Small intestine (tissue), 7 donors: ENCODE results near the gene NUCB1. TPM values are rescaled to one million over a fixed set of nuclear protein-coding genes. Genes with fewer than 3 reads are reported as not detected.

Experiments
- DNase-seq, 2 donors: peaks; one replicate each; pipeline versions ENCODE4 v3.0.0 to v3.0.0-alpha.2; 2013
- FAIRE-seq: peaks from 2 replicates; lab custom pipeline; 2012; peaks lifted over from hg19 to GRCh38; lab: Jason Lieb, UNC
- H3K27ac ChIP-seq, 3 donors: one replicate each; pipeline ENCODE4 v1.5.1; 2013; ENCODE audit warnings: low read length in 2 of 3, mild to moderate bottlenecking in 2 of 3, control low read depth in 1 of 3, inconsistent platforms in 1 of 3, low read depth in 1 of 3, moderate library complexity in 1 of 3
- H3K27me3 ChIP-seq, 3 donors: one replicate each; pipeline ENCODE4 v1.6.1; 2013; ENCODE audit warnings: low read length in 3 of 3, inconsistent platforms in 1 of 3; ENCODE audit not compliant: control insufficient read depth in 3 of 3, insufficient read depth in 3 of 3
- H3K36me3 ChIP-seq, 3 donors: one replicate each; pipeline ENCODE4 v1.6.1; 2013; ENCODE audit warnings: low read length in 3 of 3, inconsistent platforms in 1 of 3, low read depth in 1 of 3, mild to moderate bottlenecking in 1 of 3, moderate library complexity in 1 of 3; ENCODE audit not compliant: control insufficient read depth in 3 of 3, insufficient read depth in 2 of 3
- H3K4me1 ChIP-seq, 3 donors: one replicate each; pipeline ENCODE4 v1.6.1; 2013; ENCODE audit warnings: low read length in 2 of 3, inconsistent platforms in 1 of 3, low read depth in 1 of 3, mild to moderate bottlenecking in 1 of 3, moderate library complexity in 1 of 3; ENCODE audit not compliant: control insufficient read depth in 3 of 3, insufficient read depth in 2 of 3
- H3K4me3 ChIP-seq, 3 donors: one replicate each; pipeline ENCODE4 v1.5.1; 2013; ENCODE audit warnings: low read length in 3 of 3, control low read depth in 1 of 3, inconsistent platforms in 1 of 3, low read depth in 1 of 3, mild to moderate bottlenecking in 1 of 3, moderate library complexity in 1 of 3
- H3K9me3 ChIP-seq, 2 donors: one replicate each; pipeline ENCODE4 v1.6.1; 2013; ENCODE audit warnings: low read depth in 1 of 2, low read length in 1 of 2; ENCODE audit not compliant: control insufficient read depth in 2 of 2, insufficient read depth in 1 of 2
- WGBS, 3 donors: extraction: QIAGEN DNeasy Blood & Tissue Kit; methylation state at CpG; one replicate each; pipeline ENCODE4 v1.1.7; 2013; 5-methylcytosine and 5-hydroxymethylcytosine counted together
- polyA plus RNA-seq, 4 donors: library from polyadenylated mRNA; stranded (reverse) in 3 of 4; unstranded in 1 of 4; fragments of 200-250 nt in 3 of 4; fragments of 120-200 nt in 1 of 4; gene quantifications; one replicate each; pipeline versions ENCODE4 v1.2.1 to v1.2.3, GENCODE V29; 2013
- donor health status: healthy with polysubstance abuse.
- donor health status: control.
- donor health status: control.
- donor health status: Bipolar disorder and iron deficiency.
- donor health status: healthy.

NUCB1 gene
- polyA plus RNA-seq, 4 donors, result 102 to 359 (median 228) TPM

DNA sequence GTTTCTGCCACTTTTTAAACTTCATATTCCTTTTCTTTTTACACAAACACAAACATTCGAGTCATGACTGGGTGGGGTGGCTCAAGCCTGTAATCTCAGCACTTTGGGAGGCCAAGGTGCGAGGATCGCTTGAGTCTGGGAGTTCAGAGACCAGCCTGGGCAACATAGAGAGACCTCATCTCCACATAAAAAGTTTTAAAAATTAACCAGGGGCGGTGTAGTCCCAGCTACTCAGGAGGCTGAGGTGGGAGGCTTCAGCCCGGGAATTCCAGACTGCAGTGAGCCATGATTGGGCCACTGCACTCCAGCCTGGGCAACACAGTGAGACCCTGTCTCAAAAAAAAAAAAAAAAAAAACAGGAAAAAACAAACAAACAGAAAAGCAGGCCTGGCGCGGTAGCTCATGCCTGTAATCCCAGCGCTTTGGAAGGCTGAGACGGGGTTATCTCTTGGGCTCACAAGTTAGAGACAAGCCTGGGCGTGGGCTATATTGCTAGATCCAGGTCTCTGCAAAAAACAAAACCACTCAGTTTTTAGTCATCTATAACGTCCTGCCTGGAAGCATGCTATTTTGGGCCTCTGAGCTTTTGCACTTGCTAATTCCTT lies 54.0 kb downstream of the NUCB1 start:
- Histone ChIP-seq H3K4me3 (peak overlapping the region in 2 of 3 donors; percentile 73 to 100), H3K36me3 (peaks cover 0 to 31% (median 2%) of the 10 kb centered on the region in 3 donors), H3K4me1 (peaks cover 0 to 22% (median 7%) of the 10 kb centered on the region in 3 donors), H3K27ac (peak overlapping the region; percentile 37 to 69 (median 56)), H3K9me3 (no peaks in the 10 kb centered on the region), H3K27me3 (no peaks in the 10 kb centered on the region)
- WGBS, 3 donors, result 16 to 42% (median 37%) methylated on average over 11 of the region's 11 CpGs
- FAIRE-seq (no peak), DNase-seq (peak; percentile 51 to 64)

DNA sequence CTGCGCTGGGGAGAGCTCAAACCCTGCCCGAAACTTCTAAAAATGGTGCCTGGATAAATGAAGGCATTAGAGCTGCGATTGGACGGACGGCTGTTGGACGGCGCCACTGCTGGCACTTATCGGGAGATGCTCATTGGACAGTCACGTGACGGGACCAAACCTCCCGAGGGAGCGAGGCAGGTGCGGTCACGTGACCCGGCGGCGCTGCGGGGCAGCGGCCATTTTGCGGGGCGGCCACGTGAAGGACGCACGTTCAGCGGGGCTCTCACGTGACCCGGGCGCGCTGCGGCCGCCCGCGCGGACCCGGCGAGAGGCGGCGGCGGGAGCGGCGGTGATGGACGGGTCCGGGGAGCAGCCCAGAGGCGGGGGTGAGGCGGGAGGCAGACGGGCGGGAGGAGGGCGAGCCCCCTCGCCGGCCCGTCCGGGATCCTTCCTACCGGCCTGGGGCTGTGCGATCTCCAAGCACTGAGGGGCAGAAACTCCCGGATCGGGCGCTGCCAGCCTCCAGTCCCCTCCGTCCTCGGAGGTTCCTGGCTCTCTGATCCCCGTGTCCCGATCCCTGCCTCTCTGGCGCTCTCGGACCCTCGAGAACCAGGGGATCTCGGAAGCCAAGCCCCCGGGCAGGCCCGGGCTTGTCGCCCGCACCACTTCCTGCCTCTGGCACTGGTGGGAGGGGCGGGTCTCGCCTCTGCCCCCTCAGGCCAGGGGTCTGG lies 54.6 kb downstream of the NUCB1 start, which contains the start of gene BAX:
Gene BAX (plus strand): TSS at position 281 of the 713 bp plus-strand sequence. CDS start 54 bp downstream, at position 335.
- H3K4me3 ChIP-seq, result peak within 1 kb of the TSS; percentile 73 to 100 (median 73)
- no peaks in the 10 kb centered on the region for H3K9me3 ChIP-seq
- peak; percentile 98 to 99 for DNase-seq
- H3K36me3 ChIP-seq, result peaks cover 0 to 33% (median 2%) of the 10 kb centered on the region in 3 donors
- no peaks in the 10 kb centered on the region for H3K27me3 ChIP-seq
- H3K4me1 ChIP-seq, result peaks cover 0 to 23% (median 7%) of the 10 kb centered on the region in 3 donors
- no peak for FAIRE-seq
- WGBS, 3 donors, result 0% methylated on average over 40 to 71 of the region's 71 CpGs
- peak within 1 kb of the TSS; percentile 56 to 86 (median 82) for H3K27ac ChIP-seq

DNA sequence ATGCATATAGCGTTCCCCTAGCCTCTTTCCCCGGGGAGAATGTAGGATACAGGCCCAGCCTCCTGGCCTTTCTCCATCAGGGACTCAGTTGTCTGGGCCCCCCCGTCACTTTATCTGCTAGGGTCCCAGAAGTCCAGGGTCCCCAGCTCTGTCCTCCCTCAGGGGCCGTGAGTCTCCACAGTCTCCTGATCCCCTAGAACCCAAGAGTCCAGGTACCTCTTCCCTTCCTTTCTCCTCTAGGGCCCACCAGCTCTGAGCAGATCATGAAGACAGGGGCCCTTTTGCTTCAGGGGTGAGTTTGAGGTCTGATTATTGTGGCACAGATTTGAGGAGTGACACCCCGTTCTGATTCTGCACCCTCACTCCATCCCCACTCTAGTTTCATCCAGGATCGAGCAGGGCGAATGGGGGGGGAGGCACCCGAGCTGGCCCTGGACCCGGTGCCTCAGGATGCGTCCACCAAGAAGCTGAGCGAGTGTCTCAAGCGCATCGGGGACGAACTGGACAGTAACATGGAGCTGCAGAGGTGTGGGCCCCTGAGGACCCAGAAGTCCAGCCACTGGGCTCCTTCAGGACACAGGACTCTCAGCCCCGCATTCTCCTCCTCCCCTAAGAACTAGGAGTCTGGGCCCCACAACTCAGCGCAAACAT lies 55.3 kb downstream of the NUCB1 start:
- Histone ChIP-seq H3K4me1 (peaks cover 2 to 29% (median 7%) of the 10 kb centered on the region in 3 donors), H3K27ac (peak overlapping the region; percentile 35 to 86 (median 82)), H3K4me3 (peak overlapping the region; percentile 73 to 100 (median 73)), H3K9me3 (no peaks in the 10 kb centered on the region), H3K36me3 (peaks cover 0 to 36% (median 2%) of the 10 kb centered on the region in 3 donors), H3K27me3 (no peaks in the 10 kb centered on the region)
- no peak for FAIRE-seq
- 34 to 54% (median 44%) methylated on average over 15 to 16 of the region's 16 CpGs for WGBS, 3 donors
- no peak for DNase-seq

DNA sequence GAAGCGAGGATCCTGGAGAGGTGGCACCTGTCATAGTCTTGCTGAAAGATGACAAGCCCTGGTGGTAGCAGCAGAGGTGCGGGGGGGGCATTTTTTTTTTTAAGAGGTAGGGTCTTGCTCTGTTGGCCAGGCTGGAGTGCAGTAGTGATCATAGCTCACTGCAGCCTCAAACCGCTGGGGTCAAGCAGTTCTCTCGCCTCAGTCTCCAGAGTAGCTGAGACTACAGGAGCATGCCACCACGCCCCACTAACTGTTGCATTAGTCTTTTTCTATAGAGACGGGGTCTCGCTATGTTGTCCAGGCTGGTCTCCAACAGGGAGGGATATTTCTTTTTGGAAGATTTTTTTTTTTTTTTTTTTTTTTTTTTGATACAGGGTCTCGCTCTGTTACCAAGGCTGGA lies 57.9 kb downstream of the NUCB1 start:
- peaks cover 2 to 49% (median 9%) of the 10 kb centered on the region in 3 donors for H3K4me1 ChIP-seq
- H3K4me3 ChIP-seq, result no peak overlapping the region
- H3K27me3 ChIP-seq, result no peaks in the 10 kb centered on the region
- DNase-seq (no peak), FAIRE-seq (no peak)
- no peaks in the 10 kb centered on the region for H3K9me3 ChIP-seq
- no peak overlapping the region for H3K27ac ChIP-seq
- 97 to 98% (median 97%) methylated on average over 8 of the region's 8 CpGs for WGBS, 3 donors
- H3K36me3 ChIP-seq, result peaks cover 0 to 53% (median 2%) of the 10 kb centered on the region in 3 donors

DNA sequence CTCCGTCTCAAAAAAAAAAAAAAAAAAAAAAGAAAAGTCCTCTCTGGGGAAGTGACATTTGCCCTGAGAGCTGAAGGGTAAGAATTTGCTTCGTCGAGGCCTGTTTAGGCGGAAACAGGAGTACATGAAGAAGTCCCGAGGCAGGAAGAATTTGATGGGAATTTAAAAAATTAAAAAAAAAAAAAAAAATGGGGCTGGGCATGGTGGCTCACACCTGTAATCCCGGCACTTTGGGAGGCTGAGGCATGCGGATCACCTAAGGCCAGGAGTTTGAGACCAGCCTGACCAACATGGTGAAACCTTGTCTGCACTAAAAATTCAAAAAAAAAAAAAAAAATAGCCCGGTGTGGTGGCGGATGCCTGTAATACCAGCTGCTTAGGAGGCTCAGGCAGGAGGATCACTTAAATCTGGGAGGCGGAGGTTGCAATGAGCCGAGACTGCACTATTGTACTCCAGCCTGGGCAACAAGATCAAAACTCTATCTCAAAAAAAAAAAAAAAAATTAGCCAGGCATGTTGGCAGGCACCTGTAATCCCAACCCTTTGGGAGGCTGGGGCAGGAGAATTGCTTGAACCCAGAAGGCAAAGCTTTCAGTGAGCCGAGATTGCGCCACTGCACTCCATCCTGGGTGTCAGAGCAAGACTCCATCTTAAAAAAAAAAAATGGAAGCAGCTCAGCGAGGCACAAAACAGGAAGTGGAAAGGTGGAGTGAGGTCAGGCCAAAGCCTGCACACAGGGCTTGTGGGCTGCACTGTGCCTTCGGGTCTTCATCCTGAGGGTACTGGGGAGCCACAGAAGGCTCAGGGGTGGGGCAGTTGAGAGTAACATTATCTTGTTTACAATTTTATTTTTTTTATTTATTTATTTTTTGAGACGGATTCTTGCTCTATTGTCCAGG lies 59.5 kb downstream of the NUCB1 start:
- 72 to 78% (median 72%) methylated on average over 15 to 16 of the region's 16 CpGs for WGBS, 3 donors
- Histone ChIP-seq H3K4me1 (peaks cover 2 to 54% (median 19%) of the 10 kb centered on the region in 3 donors), H3K27me3 (no peaks in the 10 kb centered on the region), H3K9me3 (no peaks in the 10 kb centered on the region), H3K4me3 (no peak overlapping the region), H3K36me3 (peaks cover 0 to 53% (median 2%) of the 10 kb centered on the region in 3 donors), H3K27ac (peak overlapping the region in 2 of 3 donors; percentile 45 to 60)
- DNase-seq, result no peak
- FAIRE-seq, result no peak

DNA sequence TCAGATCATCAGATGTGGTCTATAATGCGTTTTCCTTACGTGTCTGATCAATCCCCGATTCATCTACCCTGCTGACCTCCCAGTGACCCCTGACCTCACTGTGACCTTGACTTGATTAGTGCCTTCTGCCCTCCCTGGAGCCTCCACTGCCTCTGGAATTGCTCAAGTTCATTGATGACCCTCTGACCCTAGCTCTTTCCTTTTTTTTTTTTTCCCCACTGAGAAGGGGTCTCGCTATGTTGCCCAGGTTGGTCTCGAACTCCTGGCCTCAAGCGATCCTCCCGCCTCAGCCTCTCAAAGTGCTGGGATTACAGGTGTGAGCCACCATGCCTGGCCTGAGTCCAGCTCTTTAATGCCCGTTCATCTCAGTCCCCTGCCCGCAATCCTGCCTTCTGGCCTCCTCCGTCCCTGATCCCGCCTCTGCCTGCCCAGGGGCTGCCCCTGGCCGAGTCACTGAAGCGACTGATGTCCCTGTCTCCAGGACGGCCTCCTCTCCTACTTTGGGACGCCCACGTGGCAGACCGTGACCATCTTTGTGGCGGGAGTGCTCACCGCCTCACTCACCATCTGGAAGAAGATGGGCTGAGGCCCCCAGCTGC lies 61.0 kb downstream of the NUCB1 start:
- no peaks in the 10 kb centered on the region for H3K9me3 ChIP-seq
- H3K4me1 ChIP-seq, result peaks cover 2 to 45% (median 16%) of the 10 kb centered on the region in 3 donors
- no peaks in the 10 kb centered on the region for H3K27me3 ChIP-seq
- 56 to 71% (median 62%) methylated on average over 19 of the region's 19 CpGs for WGBS, 3 donors
- H3K27ac ChIP-seq, result peak overlapping the region; percentile 92 to 100 (median 93)
- H3K36me3 ChIP-seq, result peaks cover 0 to 53% (median under 1%) of the 10 kb centered on the region in 3 donors
- DNase-seq (no peak), FAIRE-seq (no peak)
- H3K4me3 ChIP-seq, result no peak overlapping the region

DNA sequence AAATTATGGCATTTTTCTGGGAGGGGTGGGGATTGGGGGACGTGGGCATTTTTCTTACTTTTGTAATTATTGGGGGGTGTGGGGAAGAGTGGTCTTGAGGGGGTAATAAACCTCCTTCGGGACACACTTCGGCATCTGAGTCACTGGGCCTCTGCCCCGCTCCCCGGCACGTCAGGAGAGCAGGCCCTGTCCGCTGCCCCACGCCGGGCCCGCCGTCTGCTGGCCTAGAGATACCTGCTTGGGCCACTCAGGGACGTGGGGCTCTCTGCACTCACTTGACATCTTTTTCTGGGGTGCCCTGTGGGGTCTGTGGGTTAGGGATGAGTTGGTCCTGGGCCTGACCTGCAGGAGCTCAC lies 61.5 kb downstream of the NUCB1 start:
- peaks cover 2 to 45% (median 14%) of the 10 kb centered on the region in 3 donors for H3K4me1 ChIP-seq
- FAIRE-seq (no peak), DNase-seq (no peak)
- H3K36me3 ChIP-seq, result peaks cover 0 to 55% (median 3%) of the 10 kb centered on the region in 3 donors
- H3K27me3 ChIP-seq, result no peaks in the 10 kb centered on the region
- H3K27ac ChIP-seq, result peak overlapping the region; percentile 92 to 100 (median 93)
- no peaks in the 10 kb centered on the region for H3K9me3 ChIP-seq
- no peak overlapping the region for H3K4me3 ChIP-seq
- WGBS, 3 donors, result 66 to 77% (median 73%) methylated on average over 8 to 12 of the region's 12 CpGs
